SIG-M5 treated with dmso at 0.1 percent for 504 hours (cell line): ENCODE measurements around the gene RPL10.

Experiments used
- DNase-seq: peaks from one replicate; lab custom pipeline; 2025; ENCODE audit not compliant: unreplicated experiment; lab: John Stamatoyannopoulos, UW

The RPL10 gene

GRCh38 chrX:154429711-154430110 lies 31.5 kb downstream of the RPL10 start:
- no peak for DNase-seq

GRCh38 chrX:154430479-154430878 lies 32.3 kb downstream of the RPL10 start:
- DNase-seq, result peak; percentile 3

- DNase-seq, result peak; percentile 66
These were observed 32.7 kb downstream of the RPL10 start for GRCh38 chrX:154430916-154431315.

- peak; percentile 52 for DNase-seq
These were observed 33.2 kb downstream of the RPL10 start for GRCh38 chrX:154431341-154431740.

GRCh38 chrX:154432210-154432609 lies 34.0 kb downstream of the RPL10 start:
- DNase-seq, result no peak

- no peak for DNase-seq
These were observed 35.4 kb downstream of the RPL10 start for GRCh38 chrX:154433605-154434004.

GRCh38 chrX:154434394-154435168 lies 36.4 kb downstream of the RPL10 start:
- no peak for DNase-seq

GRCh38 chrX:154435171-154435733 lies 37.1 kb downstream of the RPL10 start:
- DNase-seq, result no peak

- DNase-seq, result peak; percentile 10
These were observed 38.3 kb downstream of the RPL10 start for GRCh38 chrX:154436374-154436982.

GRCh38 chrX:154436983-154437752 lies 39.0 kb downstream of the RPL10 start, which contains the start of gene GDI1:
GDI1 (plus strand) TSS chrX:154437154; CDS start chrX:154437255, 101 bp downstream.
- no peak for DNase-seq

GRCh38 chrX:154437971-154438893 lies 40.1 kb downstream of the RPL10 start:
- no peak for DNase-seq

GRCh38 chrX:154439841-154440240 lies 41.7 kb downstream of the RPL10 start:
- DNase-seq, result no peak

GRCh38 chrX:154440623-154441357 lies 42.6 kb downstream of the RPL10 start:
- no peak for DNase-seq

- no peak for DNase-seq
These were observed 43.4 kb downstream of the RPL10 start for GRCh38 chrX:154441564-154441963.

- no peak for DNase-seq
These were observed 44.0 kb downstream of the RPL10 start for GRCh38 chrX:154441984-154442707.

GRCh38 chrX:154443479-154443910 lies 45.3 kb downstream of the RPL10 start:
- no peak for DNase-seq

GRCh38 chrX:154443992-154444754 lies 46.0 kb downstream of the RPL10 start, which contains the start of gene FAM50A:
FAM50A (plus strand) TSS chrX:154444141; CDS start chrX:154444236, 95 bp downstream.
- DNase-seq, result peak; percentile 51

GRCh38 chrX:154444755-154445246 lies 46.6 kb downstream of the RPL10 start:
- no peak for DNase-seq
